Measurements from ENCODE around the gene RUNX2.

The RUNX2 gene

DNA sequence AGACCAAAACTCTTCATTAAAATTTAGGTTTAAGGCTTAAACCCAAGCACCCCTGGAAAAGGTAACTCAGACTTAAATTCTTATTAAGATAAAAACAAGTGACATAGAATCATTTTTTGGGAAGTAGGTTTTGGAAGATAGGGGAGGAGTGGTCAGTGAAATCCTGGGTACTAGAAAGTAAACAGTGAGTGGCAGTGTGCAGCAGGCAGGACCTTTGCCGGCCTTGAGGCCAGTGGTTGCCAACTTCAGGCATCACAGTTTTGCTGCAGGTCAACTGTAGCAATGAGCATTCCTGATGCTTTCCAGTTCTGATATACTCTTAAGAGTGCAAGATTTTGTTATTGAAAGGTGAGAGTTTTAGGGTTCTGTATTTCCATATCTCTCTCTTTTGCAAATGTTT is 118.9 kb downstream of the RUNX2 start:
- Histone ChIP-seq H3K36me3 (ENCODE audit: control insufficient read depth, insufficient read depth, low read length) (no peaks in the 10 kb centered on the region), H3K9ac (ENCODE audit: low read length) (no peak overlapping the region), H3K9me3 (ENCODE audit: control insufficient read depth, insufficient read depth, low read depth, low read length) (no peaks in the 10 kb centered on the region), H3K27me3 (ENCODE audit: control insufficient read depth, insufficient read depth, low read length) (no peaks in the 10 kb centered on the region), H3K4me3 (ENCODE audit: low read depth, low read length) (no peak overlapping the region), H3K4me1 (ENCODE audit: control insufficient read depth, insufficient read depth, low read length) (peaks cover 21% of the 10 kb centered on the region), H3K27ac (ENCODE audit: low read depth, low read length) (no peak overlapping the region)

DNA sequence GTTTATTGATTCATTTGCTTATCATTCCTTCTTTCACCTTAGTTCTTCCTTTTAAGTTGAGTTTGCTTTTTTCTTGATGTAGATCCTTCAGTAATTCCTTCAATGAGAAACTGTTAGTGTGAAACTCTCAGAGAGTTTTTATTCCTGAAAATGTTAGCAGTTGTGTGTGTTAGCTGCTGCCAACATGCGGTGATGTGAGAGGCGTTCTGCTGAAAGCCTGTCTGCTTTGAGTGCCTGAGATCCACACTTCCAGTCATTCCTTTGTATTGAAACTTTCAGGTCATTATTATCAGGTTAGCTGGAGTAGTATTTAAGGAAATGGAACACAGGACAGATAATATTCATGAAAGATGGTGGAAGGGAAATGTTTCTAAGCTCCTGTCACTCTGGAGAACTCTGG is 119.6 kb downstream of the RUNX2 start:
- H3K4me3 ChIP-seq (ENCODE audit: low read depth, low read length) = no peak overlapping the region
- H3K9ac ChIP-seq (ENCODE audit: low read length) = no peak overlapping the region
- H3K27me3 ChIP-seq (ENCODE audit: control insufficient read depth, insufficient read depth, low read length) = no peaks in the 10 kb centered on the region
- H3K36me3 ChIP-seq (ENCODE audit: control insufficient read depth, insufficient read depth, low read length) = no peaks in the 10 kb centered on the region
- peaks cover 21% of the 10 kb centered on the region for H3K4me1 ChIP-seq (ENCODE audit: control insufficient read depth, insufficient read depth, low read length)
- H3K9me3 ChIP-seq (ENCODE audit: control insufficient read depth, insufficient read depth, low read depth, low read length) = no peaks in the 10 kb centered on the region
- no peak overlapping the region for H3K27ac ChIP-seq (ENCODE audit: low read depth, low read length)

DNA sequence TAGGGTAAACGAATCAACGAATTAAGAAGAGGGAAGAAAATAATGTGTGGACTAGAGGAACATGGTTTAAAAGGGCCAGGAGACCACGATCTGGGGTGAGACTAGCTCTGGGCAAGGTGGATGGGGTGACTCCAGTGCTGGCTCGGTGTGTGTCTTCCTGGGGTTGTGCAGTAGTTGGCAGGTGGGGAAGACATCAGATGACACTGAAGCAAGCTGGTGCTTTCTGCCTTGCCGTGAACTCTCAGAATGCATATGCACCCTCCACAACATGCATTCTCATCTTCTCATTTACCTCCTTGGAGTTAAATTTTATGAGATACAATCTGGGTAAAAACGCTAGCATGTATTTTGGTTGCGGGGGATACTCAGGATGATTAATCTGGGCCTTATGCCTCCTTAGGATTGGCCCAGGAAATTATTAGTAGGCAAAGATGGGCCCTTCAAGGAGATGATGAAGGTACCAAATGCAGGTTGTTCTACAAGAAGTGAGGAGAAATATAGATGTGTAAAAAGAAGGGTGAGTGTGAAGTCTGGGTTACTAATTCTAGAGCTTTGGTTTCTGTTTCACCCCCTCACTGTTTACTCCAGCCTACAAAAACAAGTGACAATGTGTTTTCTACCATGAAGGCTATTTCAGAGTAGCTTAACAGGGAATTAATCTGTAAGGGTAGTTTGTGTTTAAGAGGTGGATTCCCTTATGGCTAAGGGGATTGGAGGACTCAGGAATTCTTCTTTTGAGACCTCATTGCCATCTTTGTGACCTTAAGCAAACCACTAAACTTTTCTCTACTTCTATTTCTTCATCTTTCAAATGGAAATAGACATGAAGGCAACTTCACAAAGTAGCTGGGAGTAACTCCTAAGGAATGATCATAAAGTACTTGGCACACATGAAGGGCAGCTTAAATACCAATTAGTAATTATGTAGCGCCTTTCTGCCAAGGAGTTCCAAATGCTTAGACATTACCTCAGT is 120.6 kb downstream of the RUNX2 start:
- H3K9ac ChIP-seq (ENCODE audit: low read length) = no peak overlapping the region
- peaks cover 21% of the 10 kb centered on the region for H3K4me1 ChIP-seq (ENCODE audit: control insufficient read depth, insufficient read depth, low read length)
- H3K36me3 ChIP-seq (ENCODE audit: control insufficient read depth, insufficient read depth, low read length) = no peaks in the 10 kb centered on the region
- no peak overlapping the region for H3K27ac ChIP-seq (ENCODE audit: low read depth, low read length)
- H3K4me3 ChIP-seq (ENCODE audit: low read depth, low read length) = no peak overlapping the region
- H3K9me3 ChIP-seq (ENCODE audit: control insufficient read depth, insufficient read depth, low read depth, low read length) = no peaks in the 10 kb centered on the region
- H3K27me3 ChIP-seq (ENCODE audit: control insufficient read depth, insufficient read depth, low read length) = no peaks in the 10 kb centered on the region

- Histone ChIP-seq H3K27ac (ENCODE audit: low read depth, low read length) (no peak overlapping the region), H3K9ac (ENCODE audit: low read length) (no peak overlapping the region), H3K36me3 (ENCODE audit: control insufficient read depth, insufficient read depth, low read length) (no peaks in the 10 kb centered on the region), H3K4me3 (ENCODE audit: low read depth, low read length) (no peak overlapping the region), H3K4me1 (ENCODE audit: control insufficient read depth, insufficient read depth, low read length) (peaks cover 28% of the 10 kb centered on the region), H3K9me3 (ENCODE audit: control insufficient read depth, insufficient read depth, low read depth, low read length) (no peaks in the 10 kb centered on the region), H3K27me3 (ENCODE audit: control insufficient read depth, insufficient read depth, low read length) (no peaks in the 10 kb centered on the region)
Measured at GRCh38 chr6:45450132-45450531, 122.0 kb downstream of the RUNX2 start.

GRCh38 chr6:45450831-45451230 is 122.7 kb downstream of the RUNX2 start:
- Histone ChIP-seq H3K27ac (ENCODE audit: low read depth, low read length) (no peak overlapping the region), H3K36me3 (ENCODE audit: control insufficient read depth, insufficient read depth, low read length) (no peaks in the 10 kb centered on the region), H3K4me3 (ENCODE audit: low read depth, low read length) (no peak overlapping the region), H3K9ac (ENCODE audit: low read length) (no peak overlapping the region), H3K4me1 (ENCODE audit: control insufficient read depth, insufficient read depth, low read length) (peaks cover 24% of the 10 kb centered on the region), H3K27me3 (ENCODE audit: control insufficient read depth, insufficient read depth, low read length) (no peaks in the 10 kb centered on the region), H3K9me3 (ENCODE audit: control insufficient read depth, insufficient read depth, low read depth, low read length) (no peaks in the 10 kb centered on the region)

GRCh38 chr6:45454008-45454911 is 126.1 kb downstream of the RUNX2 start:
- Histone ChIP-seq H3K36me3 (ENCODE audit: control insufficient read depth, insufficient read depth, low read length) (no peaks in the 10 kb centered on the region), H3K4me3 (ENCODE audit: low read depth, low read length) (no peak overlapping the region), H3K4me1 (ENCODE audit: control insufficient read depth, insufficient read depth, low read length) (peaks cover 11% of the 10 kb centered on the region; the same call in 1 of the 2 replicates), H3K27ac (ENCODE audit: low read depth, low read length) (no peak overlapping the region), H3K27me3 (ENCODE audit: control insufficient read depth, insufficient read depth, low read length) (no peaks in the 10 kb centered on the region), H3K9me3 (ENCODE audit: control insufficient read depth, insufficient read depth, low read depth, low read length) (no peaks in the 10 kb centered on the region), H3K9ac (ENCODE audit: low read length) (no peak overlapping the region)

- Histone ChIP-seq H3K4me1 (ENCODE audit: control insufficient read depth, insufficient read depth, low read length) (peaks cover 11% of the 10 kb centered on the region; the same call in 1 of the 2 replicates), H3K9ac (ENCODE audit: low read length) (no peak overlapping the region), H3K4me3 (ENCODE audit: low read depth, low read length) (no peak overlapping the region), H3K27ac (ENCODE audit: low read depth, low read length) (no peak overlapping the region), H3K36me3 (ENCODE audit: control insufficient read depth, insufficient read depth, low read length) (no peaks in the 10 kb centered on the region), H3K27me3 (ENCODE audit: control insufficient read depth, insufficient read depth, low read length) (no peaks in the 10 kb centered on the region), H3K9me3 (ENCODE audit: control insufficient read depth, insufficient read depth, low read depth, low read length) (no peaks in the 10 kb centered on the region)
Measured at GRCh38 chr6:45455408-45455807, 127.3 kb downstream of the RUNX2 start.

GRCh38 chr6:45457141-45457540 is 129.0 kb downstream of the RUNX2 start:
- H3K36me3 ChIP-seq (ENCODE audit: control insufficient read depth, insufficient read depth, low read length) = no peaks in the 10 kb centered on the region
- H3K4me1 ChIP-seq (ENCODE audit: control insufficient read depth, insufficient read depth, low read length) = peaks cover 11% of the 10 kb centered on the region; the same call in 1 of the 2 replicates

GRCh38 chr6:45458672-45459071 is 130.5 kb downstream of the RUNX2 start:
- Histone ChIP-seq H3K4me3 (ENCODE audit: low read depth, low read length) (no peak overlapping the region), H3K4me1 (ENCODE audit: control insufficient read depth, insufficient read depth, low read length) (peaks cover 11% of the 10 kb centered on the region; the same call in 1 of the 2 replicates), H3K27ac (ENCODE audit: low read depth, low read length) (no peak overlapping the region), H3K36me3 (ENCODE audit: control insufficient read depth, insufficient read depth, low read length) (no peaks in the 10 kb centered on the region), H3K27me3 (ENCODE audit: control insufficient read depth, insufficient read depth, low read length) (no peaks in the 10 kb centered on the region), H3K9ac (ENCODE audit: low read length) (no peak overlapping the region), H3K9me3 (ENCODE audit: control insufficient read depth, insufficient read depth, low read depth, low read length) (no peaks in the 10 kb centered on the region)

More at GRCh38 chr6:45457141-45457540, 129.0 kb downstream of the RUNX2 start:
- Histone ChIP-seq H3K27me3 (ENCODE audit: control insufficient read depth, insufficient read depth, low read length) (no peaks in the 10 kb centered on the region), H3K9ac (ENCODE audit: low read length) (no peak overlapping the region), H3K9me3 (ENCODE audit: control insufficient read depth, insufficient read depth, low read depth, low read length) (no peaks in the 10 kb centered on the region), H3K27ac (ENCODE audit: low read depth, low read length) (no peak overlapping the region), H3K4me3 (ENCODE audit: low read depth, low read length) (no peak overlapping the region)

- no peaks in the 10 kb centered on the region for H3K36me3 ChIP-seq (ENCODE audit: control insufficient read depth, insufficient read depth, low read length)
- no peaks in the 10 kb centered on the region for H3K27me3 ChIP-seq (ENCODE audit: control insufficient read depth, insufficient read depth, low read length)
- no peak overlapping the region for H3K4me3 ChIP-seq (ENCODE audit: low read depth, low read length)
- H3K27ac ChIP-seq (ENCODE audit: low read depth, low read length) = no peak overlapping the region
- no peaks in the 10 kb centered on the region for H3K9me3 ChIP-seq (ENCODE audit: control insufficient read depth, insufficient read depth, low read depth, low read length)
- H3K4me1 ChIP-seq (ENCODE audit: control insufficient read depth, insufficient read depth, low read length) = peaks cover 4% of the 10 kb centered on the region; the same call in 1 of the 2 replicates
- no peak overlapping the region for H3K9ac ChIP-seq (ENCODE audit: low read length)
Measured at GRCh38 chr6:45460166-45460565, 132.0 kb downstream of the RUNX2 start.

GRCh38 chr6:45461486-45461885 is 133.4 kb downstream of the RUNX2 start:
- H3K9ac ChIP-seq (ENCODE audit: low read length) = no peak overlapping the region
- no peak overlapping the region for H3K4me3 ChIP-seq (ENCODE audit: low read depth, low read length)
- H3K36me3 ChIP-seq (ENCODE audit: control insufficient read depth, insufficient read depth, low read length) = no peaks in the 10 kb centered on the region
- H3K27ac ChIP-seq (ENCODE audit: low read depth, low read length) = no peak overlapping the region
- no peaks in the 10 kb centered on the region for H3K27me3 ChIP-seq (ENCODE audit: control insufficient read depth, insufficient read depth, low read length)
- no peaks in the 10 kb centered on the region for H3K4me1 ChIP-seq (ENCODE audit: control insufficient read depth, insufficient read depth, low read length)
- no peaks in the 10 kb centered on the region for H3K9me3 ChIP-seq (ENCODE audit: control insufficient read depth, insufficient read depth, low read depth, low read length)

All from HUES6 (cell line).